PC-9 (cell line): ENCODE measurements around the gene CALB2.

Experiments
- CTCF ChIP-seq: fragments of 200-600 bp; sonication (generic); conservative IDR thresholded peaks from 2 replicates; pipeline ENCODE4 v1.6.1; 2017; ENCODE audit warnings: mixed run types, antibody characterized with exemption, mild to moderate bottlenecking, moderate library complexity
- EZH2 ChIP-seq: fragments of 200-600 bp; sonication (generic); IDR thresholded peaks from 2 replicates; pipeline ENCODE4 v1.8.0; 2017; ENCODE audit warnings: antibody characterized with exemption, low read depth

GRCh38 chr16:71345031-71345430, 13.5 kb upstream of the CALB2 start:
- TF ChIP-seq CTCF (no peak), EZH2 (no peak)
